IMR-90 (cell line): Measurements from ENCODE around the gene EHBP1L1. TPM values are rescaled to one million over a fixed set of nuclear protein-coding genes. Genes with fewer than 3 reads are reported as not detected.
A peak's percentile ranks its signal among the peaks of the same experiment; 100 is the strongest.

Experiments used
- ATAC-seq: fragments of 200-7000 bp; cut with Tn5 transposase; 2 replicates; pipeline ENCODE4 v1.9.1; 2020; ENCODE audit warnings: low read depth, mild to moderate bottlenecking, moderate library complexity
- BruUV-seq: library from RNA; stranded (reverse); fragments of 400-500 nt; replicated peaks from 2 replicates; lab custom pipeline; 2021; lab: Mats Ljungman, UMichigan
- CTCF ChIA-PET: fragments of 300-600 bp; formaldehyde crosslinking; extraction: SDS; loops from one replicate; lab custom pipeline; 2021; ENCODE audit warnings: antibody characterized with exemption; lab: Yijun Ruan, JAX
- POLR2A ChIA-PET: fragments of 300-600 bp; sonication (Branson Sonifier 250); formaldehyde crosslinking; loops from one replicate; lab custom pipeline; 2022; ENCODE audit warnings: antibody characterized with exemption; ENCODE audit not compliant: unreplicated experiment; lab: Charles Lee
- DNase-seq: peaks from one replicate; pipeline ENCODE4 v3.0.0; 2013
- H2AFZ ChIP-seq: replicated peaks from 2 replicates; pipeline ENCODE3; 2013; ENCODE audit warnings: low read length, mild to moderate bottlenecking; ENCODE audit not compliant: poor library complexity
- H2AK5ac ChIP-seq: 2 replicates; pipeline ENCODE4 v1.6.1; 2013; ENCODE audit warnings: low read depth, low read length, inconsistent platforms
- H2AK9ac ChIP-seq: replicated peaks from 2 replicates; pipeline ENCODE3; 2013; ENCODE audit warnings: mild to moderate bottlenecking, low read depth, low read length, moderate library complexity; ENCODE audit not compliant: poor library complexity
- H2BK120ac ChIP-seq: 2 replicates; pipeline ENCODE4 v1.6.1; 2013; ENCODE audit warnings: low read depth, low read length, inconsistent platforms
- H2BK15ac ChIP-seq: 3 replicates; pipeline ENCODE4 v1.6.1; 2013; ENCODE audit warnings: low read depth, low read length, inconsistent platforms
- H2BK20ac ChIP-seq: 2 replicates; pipeline ENCODE4 v1.6.1; 2013; ENCODE audit warnings: low read depth, mild to moderate bottlenecking, inconsistent platforms, low read length, moderate library complexity
- H2BK5ac ChIP-seq: 2 replicates; pipeline ENCODE4 v1.6.1; 2013; ENCODE audit warnings: mild to moderate bottlenecking, low read depth, low read length, inconsistent platforms; ENCODE audit not compliant: poor library complexity, severe bottlenecking
- H3K14ac ChIP-seq: replicated peaks from 2 replicates; pipeline ENCODE4 v1.6.1; 2013; ENCODE audit warnings: low read depth, low read length, inconsistent platforms
- H3K18ac ChIP-seq: 2 replicates; pipeline ENCODE4 v1.6.1; 2013; ENCODE audit warnings: low read depth, low read length, control low read depth
- H3K23ac ChIP-seq: 2 replicates; pipeline ENCODE4 v1.6.1; 2013; ENCODE audit warnings: low read depth, low read length, inconsistent platforms
- H3K27ac ChIP-seq: 2 replicates; pipeline ENCODE4 v1.5.1; 2013; ENCODE audit warnings: mild to moderate bottlenecking, control low read depth, low read length; ENCODE audit not compliant: insufficient read depth
- H3K27me3 ChIP-seq: 2 replicates; pipeline ENCODE4 v1.6.1; 2013; ENCODE audit warnings: low read length; ENCODE audit not compliant: control insufficient read depth, insufficient read depth
- H3K36me3 ChIP-seq: 2 replicates; pipeline ENCODE4 v1.6.1; 2013; ENCODE audit warnings: low read length, mixed read lengths; ENCODE audit not compliant: control insufficient read depth, insufficient read depth
- H3K4ac ChIP-seq: 2 replicates; pipeline ENCODE4 v1.6.1; 2013; ENCODE audit warnings: low read depth, low read length, inconsistent platforms
- H3K4me1 ChIP-seq: 2 replicates; pipeline ENCODE4 v1.6.1; 2013; ENCODE audit warnings: low read length, mixed read lengths; ENCODE audit not compliant: control insufficient read depth, insufficient read depth
- H3K4me2 ChIP-seq: 2 replicates; pipeline ENCODE4 v1.6.1; 2013; ENCODE audit warnings: low read depth, mild to moderate bottlenecking, control low read depth, low read length, moderate library complexity
- H3K4me3 ChIP-seq: 2 replicates; pipeline ENCODE4 v1.5.1; 2013; ENCODE audit warnings: low read depth, mild to moderate bottlenecking, control low read depth, low read length, moderate library complexity; ENCODE audit not compliant: insufficient read depth
- H3K56ac ChIP-seq: 2 replicates; pipeline ENCODE4 v1.6.1; 2013; ENCODE audit warnings: low read length, inconsistent platforms; ENCODE audit not compliant: insufficient read depth; ENCODE audit errors: extremely low read depth
- H3K79me1 ChIP-seq, 2 experiments: 2 replicates each; pipeline ENCODE4 v1.6.1; 2013; ENCODE audit warnings: low read length in 2 of 2, inconsistent platforms in 1 of 2, low read depth in 1 of 2
- H3K9ac ChIP-seq: 2 replicates; pipeline ENCODE4 v1.6.1; 2013; ENCODE audit warnings: low read depth, low read length, control low read depth
- H3K9me1 ChIP-seq: 2 replicates; pipeline ENCODE4 v1.6.1; 2013; ENCODE audit warnings: low read length, inconsistent platforms; ENCODE audit not compliant: insufficient read depth
- H3K9me3 ChIP-seq: 2 replicates; pipeline ENCODE4 v1.6.1; 2013; ENCODE audit warnings: low read length; ENCODE audit not compliant: control insufficient read depth, insufficient read depth
- H4K20me1 ChIP-seq: 2 replicates; pipeline ENCODE4 v1.6.1; 2013; ENCODE audit warnings: low read length, inconsistent platforms; ENCODE audit not compliant: insufficient read depth
- H4K5ac ChIP-seq: 2 replicates; pipeline ENCODE4 v1.6.1; 2013; ENCODE audit warnings: mild to moderate bottlenecking, low read depth, low read length, control low read depth
- H4K8ac ChIP-seq, 2 experiments: 2 replicates each; pipeline ENCODE4 v1.6.1; 2013; ENCODE audit warnings: low read depth in 2 of 2, low read length in 2 of 2, control low read depth in 1 of 2, inconsistent platforms in 1 of 2
- H4K91ac ChIP-seq: 2 replicates; pipeline ENCODE4 v1.6.1; 2013; ENCODE audit warnings: low read depth, low read length, inconsistent platforms; ENCODE audit not compliant: insufficient read depth
- CEBPB ChIP-seq: IDR thresholded peaks from 2 replicates; pipeline ENCODE4 v1.6.1; 2012; ENCODE audit warnings: low read depth, low read length, improper control_type of control experiment
- FOS ChIP-seq: fragments of 150-350 bp; IDR thresholded peaks from 2 replicates; pipeline ENCODE4 v1.6.1; 2016; ENCODE audit warnings: low read depth, low read length
- MAZ ChIP-seq: IDR thresholded peaks from 2 replicates; pipeline ENCODE4 v1.6.1; 2012; ENCODE audit warnings: low read depth, mild to moderate bottlenecking, low read length, improper control_type of control experiment, moderate library complexity, borderline replicate concordance
- MXI1 ChIP-seq: IDR thresholded peaks from 2 replicates; pipeline ENCODE4 v1.6.1; 2012; ENCODE audit warnings: low read depth, mild to moderate bottlenecking, low read length, moderate library complexity, borderline replicate concordance
- NFE2L2 ChIP-seq: fragments of 150-350 bp; IDR thresholded peaks from 2 replicates; pipeline ENCODE4 v1.6.1; 2016; ENCODE audit warnings: low read depth, mild to moderate bottlenecking, low read length
- POLR2A ChIP-seq: IDR thresholded peaks from 2 replicates; pipeline ENCODE4 v1.6.1; 2012; ENCODE audit warnings: mild to moderate bottlenecking, low read depth, low read length
- RAD21 ChIP-seq: IDR thresholded peaks from 2 replicates; pipeline ENCODE4 v1.6.1; 2012; ENCODE audit warnings: low read length, improper control_type of control experiment
- RCOR1 ChIP-seq: IDR thresholded peaks from 2 replicates; pipeline ENCODE4 v1.6.1; 2012; ENCODE audit warnings: mild to moderate bottlenecking, low read length, improper control_type of control experiment; ENCODE audit not compliant: insufficient replicate concordance
- SMC3 ChIP-seq: fragments of 150-350 bp; IDR thresholded peaks from 2 replicates; pipeline ENCODE4 v1.6.1; 2016; ENCODE audit warnings: low read depth, mild to moderate bottlenecking, antibody characterized with exemption, low read length, moderate library complexity
- USF2 ChIP-seq: fragments of 150-350 bp; IDR thresholded peaks from 2 replicates; pipeline ENCODE4 v1.6.1; 2017; ENCODE audit warnings: mild to moderate bottlenecking, antibody characterized with exemption, low read length, low read depth
- WGBS, 2 experiments: methylation state at CpG; one replicate each; pipeline versions ENCODE4 v1.1.5 to v1.1.7; 2013; ENCODE audit warnings: missing lambda C conversion rate in 2 of 2; ENCODE audit not compliant: insufficient read length in 1 of 2; ENCODE audit errors: extremely low coverage in 2 of 2; 5-methylcytosine and 5-hydroxymethylcytosine counted together
- dilution Hi-C: fragments of 300-500 bp; cut with HindIII; formaldehyde crosslinking; loops from one replicate; pipeline ENCODE4 v1.14.3; 2018; ENCODE audit warnings: low sequenced_read_pairs; ENCODE audit not compliant: unreplicated experiment
- in situ Hi-C: fragments of 300-500 bp; cut with MboI; formaldehyde crosslinking; loops from 3 replicates; pipeline ENCODE4 v1.14.3; 2019; ENCODE audit warnings: low sequenced_read_pairs, inconsistent platforms, mixed read lengths
- intact Hi-C: fragments of 100-400 bp; cut with micrococcal nuclease; formaldehyde crosslinking; loops from 2 replicates; pipeline ENCODE4 v1.10.0; 2022
- polyA plus RNA-seq, 3 experiments: library from polyadenylated mRNA; depleted of rRNA; stranded (reverse); fragments of >200 nt; gene quantifications; 2 replicates each; pipeline ENCODE4 v1.2.3, GENCODE V29; 2012; ENCODE audit warnings: low replicate concordance in 1 of 3
- total RNA-seq: library from RNA; depleted of rRNA; stranded (reverse); fragments of >200 nt; gene quantifications from 2 replicates; pipeline ENCODE4 v1.2.3, GENCODE V29; 2012
- TF ChIP-seq, protein P1 (sequence below): fragments of 150-350 bp; IDR thresholded peaks from 2 replicates; pipeline ENCODE4 v1.6.1; 2016; ENCODE audit warnings: low read depth, mild to moderate bottlenecking, low read length, moderate library complexity, borderline replicate concordance

EHBP1L1 gene
- total and polyA plus RNA-seq, 2 of the 4 experiments (the other 2 are of a cell fraction), result 10.0 to 27.4 TPM

- TF ChIP-seq POLR2A (no peak; the same call in 1 of the 2 replicates), NFE2L2 (no peak)
Observed at GRCh38 chr11:65557280-65558001, 18.4 kb upstream of the EHBP1L1 start (continued).

DNA sequence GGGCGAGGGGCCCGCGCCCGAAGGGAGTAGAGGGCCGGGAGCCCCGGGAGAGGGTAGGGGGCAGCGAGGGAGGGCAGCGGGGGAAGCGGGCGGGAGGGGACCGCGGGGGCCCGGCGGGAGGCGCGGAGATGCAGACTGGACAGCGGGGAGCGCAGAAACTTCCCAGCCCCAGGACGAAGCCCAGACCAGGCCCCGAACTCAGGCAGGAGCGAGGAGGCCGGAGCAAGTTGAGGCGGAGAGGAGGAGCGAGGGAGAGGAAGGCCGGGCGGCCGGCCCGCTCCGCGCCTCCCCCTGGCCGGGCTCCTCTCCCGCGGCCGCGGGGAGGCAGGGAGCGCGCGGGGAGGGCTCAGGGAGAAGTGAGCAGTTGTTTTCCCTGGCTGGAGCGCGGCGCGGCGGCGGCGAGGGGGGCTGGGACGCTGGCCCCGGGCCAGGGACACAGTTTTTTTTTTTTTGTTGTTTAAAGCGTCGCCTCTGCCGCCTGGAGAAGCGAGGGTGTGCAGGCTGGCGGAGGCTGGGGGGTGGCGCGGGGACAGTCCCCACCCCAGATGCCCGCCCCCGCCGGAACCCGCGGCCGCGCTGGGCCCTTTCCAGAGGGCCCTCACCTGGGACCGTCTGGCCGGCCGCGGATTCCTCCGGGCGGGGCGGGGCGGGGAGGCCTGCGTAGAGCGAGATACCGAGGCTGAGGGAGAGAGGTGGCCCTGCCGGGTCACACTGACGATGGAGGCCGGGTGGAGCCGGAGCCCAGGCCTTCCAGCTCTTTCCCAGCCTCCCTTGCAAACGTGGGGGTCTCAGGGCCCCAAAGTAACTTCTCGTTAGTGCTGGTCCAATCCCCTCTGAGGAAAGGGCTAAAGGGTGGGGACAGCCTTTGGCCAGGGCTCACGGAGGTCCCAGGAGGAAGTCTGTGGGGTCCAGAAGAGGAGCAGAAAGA lies 17.6 kb upstream of the EHBP1L1 start, which contains the start of gene LTBP3:
TSS of gene LTBP3 (minus strand) at position 358 of the 928 bp plus-strand sequence. CDS start 400 bp downstream, outside the sequence.
- POLR2A ChIA-PET, result no interaction called here
- in situ Hi-C loops, result no loop called here
- H4K8ac ChIP-seq, result peak within 1 kb of the TSS; percentile 91 to 97
- TF ChIP-seq CEBPB (no peak), FOS (no peak), RCOR1 (no peak), POLR2A (peak; percentile 27; the same call in 1 of the 2 replicates), MAZ (peak; percentile 46), SMC3 (no peak), MXI1 (no peak), USF2 (no peak), NFE2L2 (no peak), RAD21 (0 out of 2 replicates have a peak, but pooled peaks have one; percentile 10)
- TF ChIP-seq, protein P1, sequence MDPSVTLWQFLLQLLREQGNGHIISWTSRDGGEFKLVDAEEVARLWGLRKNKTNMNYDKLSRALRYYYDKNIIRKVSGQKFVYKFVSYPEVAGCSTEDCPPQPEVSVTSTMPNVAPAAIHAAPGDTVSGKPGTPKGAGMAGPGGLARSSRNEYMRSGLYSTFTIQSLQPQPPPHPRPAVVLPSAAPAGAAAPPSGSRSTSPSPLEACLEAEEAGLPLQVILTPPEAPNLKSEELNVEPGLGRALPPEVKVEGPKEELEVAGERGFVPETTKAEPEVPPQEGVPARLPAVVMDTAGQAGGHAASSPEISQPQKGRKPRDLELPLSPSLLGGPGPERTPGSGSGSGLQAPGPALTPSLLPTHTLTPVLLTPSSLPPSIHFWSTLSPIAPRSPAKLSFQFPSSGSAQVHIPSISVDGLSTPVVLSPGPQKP, result no peak

More for the DNA sequence above, 17.6 kb upstream of the EHBP1L1 start, which contains the start of gene LTBP3:
- intact Hi-C loops, result no loop called here
- CTCF ChIA-PET, result interaction anchor here (1.3 kb wide), 1 partner anchor 15 kb away, joined by 4 read pairs; the partner anchor contains the start of gene FAM89B
- Histone ChIP-seq H3K56ac (peak within 1 kb of the TSS; percentile 63; the same call in 1 of the 2 replicates), H3K14ac (peak within 1 kb of the TSS; percentile 91), H2BK5ac (peak within 1 kb of the TSS; percentile 72), H3K79me1 (peaks cover 16 to 38% of the 10 kb centered on the region in 2 experiments; a peak in 3 of 4 replicates), H4K91ac (peak within 1 kb of the TSS; percentile 93), H4K20me1 (peaks cover 12% of the 10 kb centered on the region; the same call in 1 of the 2 replicates), H3K4me3 (peak within 1 kb of the TSS; percentile 74), H3K4me2 (peak within 1 kb of the TSS; percentile 81), H3K23ac (peak within 1 kb of the TSS; percentile 49), H3K4me1 (peaks cover 43% of the 10 kb centered on the region), H3K9me3 (no peaks in the 10 kb centered on the region), H3K18ac (peak within 1 kb of the TSS; percentile 87), H3K9me1 (peaks cover 25% of the 10 kb centered on the region), H2BK15ac (peak within 1 kb of the TSS; percentile 75; the same call in 2 of the 3 replicates), H2AFZ (peak within 1 kb of the TSS; percentile 85), H4K5ac (peak within 1 kb of the TSS; percentile 99), H3K27me3 (no peaks in the 10 kb centered on the region), H2AK9ac (peak within 1 kb of the TSS; percentile 99), H2AK5ac (peak within 1 kb of the TSS; percentile 92), H3K36me3 (no peaks in the 10 kb centered on the region; the same call in 1 of the 2 replicates), H3K27ac (peak within 1 kb of the TSS; percentile 87), H3K4ac (peak within 1 kb of the TSS; percentile 96), H2BK120ac (peak within 1 kb of the TSS; percentile 75), H3K9ac (peak within 1 kb of the TSS; percentile 71), H2BK20ac (peak within 1 kb of the TSS; percentile 47)
- DNase-seq, result peak; percentile 71
- dilution Hi-C loops, result no loop called here
- 0% methylated on average over 25 of the region's 79 CpGs; no CpG with 5 or more reads in 1 of the 2 experiments for WGBS, 2 experiments
- no TSS peak for BruUV-seq
- ATAC-seq, result peak; percentile 78
